ENCODE measurements around the gene EVI5.

Gene EVI5

GRCh38 chr1:92484472-92485380 is 300.2 kb downstream of the EVI5 start:
- peak; percentile 60 to 61 (median 61) for DNase-seq (ENCODE audit: low read depth in 3 of 3)

- peak; percentile 47 to 69 (median 60) for DNase-seq (ENCODE audit: low read depth in 3 of 3)
These were observed 301.1 kb downstream of the EVI5 start for GRCh38 chr1:92483610-92484471.

- DNase-seq (ENCODE audit: low read depth in 3 of 3) = no peak
These were observed 302.0 kb downstream of the EVI5 start for GRCh38 chr1:92482665-92483609.

GRCh38 chr1:92481971-92482664 is 302.8 kb downstream of the EVI5 start:
- no peak for DNase-seq (ENCODE audit: low read depth in 3 of 3)

GRCh38 chr1:92481599-92481925 is 303.3 kb downstream of the EVI5 start:
- DNase-seq (ENCODE audit: low read depth in 3 of 3) = no peak

GRCh38 chr1:92480813-92481598 is 303.9 kb downstream of the EVI5 start:
- DNase-seq (ENCODE audit: low read depth in 3 of 3) = no peak

GRCh38 chr1:92480200-92480812 is 304.6 kb downstream of the EVI5 start:
- DNase-seq (ENCODE audit: low read depth in 3 of 3) = no peak

GRCh38 chr1:92479587-92479986 is 305.3 kb downstream of the EVI5 start:
- no peak for DNase-seq (ENCODE audit: low read depth in 3 of 3)

GRCh38 chr1:92478393-92478792 is 306.5 kb downstream of the EVI5 start:
- no peak for DNase-seq (ENCODE audit: low read depth in 3 of 3)

- peak in 2 of 3 experiments; percentile 19 to 27 for DNase-seq (ENCODE audit: low read depth in 3 of 3)
These were observed 308.8 kb downstream of the EVI5 start for GRCh38 chr1:92476071-92476631.

- DNase-seq (ENCODE audit: low read depth in 3 of 3) = no peak
These were observed 309.9 kb downstream of the EVI5 start for GRCh38 chr1:92475029-92475428.

- DNase-seq (ENCODE audit: low read depth in 3 of 3) = no peak
These were observed 311.0 kb downstream of the EVI5 start for GRCh38 chr1:92473781-92474495.

GRCh38 chr1:92470216-92470615 is 314.7 kb downstream of the EVI5 start:
- DNase-seq (ENCODE audit: low read depth in 3 of 3) = no peak

- no peak for DNase-seq (ENCODE audit: low read depth in 3 of 3)
These were observed 318.1 kb downstream of the EVI5 start for GRCh38 chr1:92466683-92467352.

GRCh38 chr1:92465256-92465647 is 319.7 kb downstream of the EVI5 start:
- DNase-seq (ENCODE audit: low read depth in 3 of 3) = no peak

- DNase-seq (ENCODE audit: low read depth in 3 of 3) = no peak
These were observed 320.2 kb downstream of the EVI5 start for GRCh38 chr1:92464588-92465255.

GRCh38 chr1:92461364-92462097 is 323.4 kb downstream of the EVI5 start:
- no peak for DNase-seq (ENCODE audit: low read depth in 3 of 3)

Measured in stimulated activated CD4-positive, alpha-beta T cell treated with anti-CD3 and anti-CD28 coated beads, TNF-alpha, amount 100 ng/mL, for 4 hours (primary cell).